Measurements from ENCODE around the gene KCNG3.

GRCh38 chr2:42452545-42452944 is 41.2 kb downstream of the KCNG3 start:
- TF ChIP-seq CTCF (IDR thresholded peaks at IDR 0.05) (no peak), EP300 (IDR thresholded peaks at IDR 0.05) (no peak), POLR2AphosphoS5 (IDR thresholded peaks at IDR 0.05) (no peak)

Data from gastroesophageal sphincter (tissue), 3 donors.